EH (cell line): Measurements from ENCODE around the gene ITSN1.
A peak's percentile ranks its signal among the peaks of the same experiment; 100 is the strongest.
"Not testable (repeated sequence)": the region's sequence is repeated elsewhere in the genome, so short reads cannot be mapped to it uniquely, and the experiment has no call there.

Source experiments
- DNase-seq: peaks from one replicate; pipeline ENCODE4 v3.0.0-alpha.2; 2015; ENCODE audit warnings: low read depth

ITSN1 gene

DNA sequence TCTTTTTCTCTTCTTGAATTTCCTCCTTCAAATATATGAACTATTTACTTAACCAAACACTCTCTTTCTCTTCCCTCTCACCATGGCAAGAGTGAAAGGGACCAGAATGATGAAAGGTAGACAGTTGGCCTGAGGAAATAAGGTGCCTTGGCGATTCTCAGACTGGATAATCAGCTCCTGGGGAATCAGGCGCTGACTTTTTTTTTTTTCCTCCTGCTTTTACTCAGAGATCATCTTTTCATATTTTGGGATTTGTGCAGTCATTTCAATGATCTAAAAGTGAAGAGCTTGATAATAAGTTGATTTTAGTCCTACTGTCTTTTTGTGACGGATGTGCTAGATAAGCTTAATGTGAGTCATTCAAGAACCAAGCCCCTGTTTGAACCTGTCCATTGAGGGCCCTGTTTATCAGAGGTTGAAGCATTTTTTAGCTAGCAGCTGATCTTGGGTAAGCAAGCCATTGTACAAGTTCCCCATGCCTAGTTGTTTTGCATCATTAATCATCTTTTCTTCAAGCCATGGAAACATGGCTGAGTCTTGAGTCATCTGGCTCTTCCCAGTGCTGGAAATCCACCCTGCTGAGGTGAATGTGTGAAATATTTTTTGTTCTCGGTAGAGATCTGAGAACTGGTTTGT, 40.8 kb downstream of the ITSN1 start:
- DNase-seq = peak; percentile 94

DNA sequence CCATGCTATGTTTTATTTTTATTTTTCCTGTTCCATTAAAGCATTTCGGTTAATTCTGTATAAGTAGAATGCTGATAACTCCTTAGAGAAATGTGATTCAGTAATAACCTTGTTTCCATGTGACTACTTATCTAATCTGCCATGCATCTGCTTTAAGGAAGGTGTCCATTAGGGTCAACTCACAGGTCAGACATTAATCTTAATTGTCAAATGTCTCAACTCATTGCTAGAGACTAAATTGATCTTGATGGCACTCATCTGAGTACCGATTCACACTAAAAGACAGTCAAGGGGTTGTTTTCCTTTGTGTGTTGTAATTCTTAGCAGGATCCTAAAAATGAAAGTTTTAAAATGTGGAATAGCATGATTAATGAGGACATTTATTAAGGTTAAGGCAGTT, 41.8 kb downstream of the ITSN1 start:
- DNase-seq = no peak

DNA sequence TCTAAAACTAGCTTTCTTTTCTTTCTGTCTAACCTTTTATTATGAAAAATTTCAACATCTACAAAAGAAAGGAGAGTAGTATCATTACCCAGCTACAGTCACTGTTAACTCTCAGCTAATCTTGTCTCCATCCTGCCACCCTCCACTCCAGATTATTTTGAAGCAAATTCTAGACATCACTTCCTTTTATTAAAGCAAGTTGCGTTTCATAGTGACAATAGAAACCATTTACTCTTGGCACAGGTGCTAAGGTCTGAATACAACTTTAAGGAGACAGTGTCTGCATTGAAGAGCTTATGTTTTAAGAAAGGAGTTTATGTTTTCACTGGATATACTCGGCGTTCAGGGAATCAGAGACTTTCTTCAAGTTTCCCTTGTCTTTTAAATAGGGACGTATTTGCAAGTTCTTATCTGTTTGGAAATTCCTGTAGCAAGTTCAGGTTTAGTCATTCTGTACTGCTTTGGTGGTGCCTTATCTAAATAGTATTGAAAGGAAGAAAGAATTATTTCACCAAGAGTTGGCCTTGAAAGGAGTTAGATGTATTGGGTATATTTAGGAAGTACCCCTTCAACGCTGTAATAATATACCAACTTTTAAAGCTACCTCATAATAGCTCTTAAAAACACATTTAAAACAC, 42.7 kb downstream of the ITSN1 start:
- no peak for DNase-seq

DNA sequence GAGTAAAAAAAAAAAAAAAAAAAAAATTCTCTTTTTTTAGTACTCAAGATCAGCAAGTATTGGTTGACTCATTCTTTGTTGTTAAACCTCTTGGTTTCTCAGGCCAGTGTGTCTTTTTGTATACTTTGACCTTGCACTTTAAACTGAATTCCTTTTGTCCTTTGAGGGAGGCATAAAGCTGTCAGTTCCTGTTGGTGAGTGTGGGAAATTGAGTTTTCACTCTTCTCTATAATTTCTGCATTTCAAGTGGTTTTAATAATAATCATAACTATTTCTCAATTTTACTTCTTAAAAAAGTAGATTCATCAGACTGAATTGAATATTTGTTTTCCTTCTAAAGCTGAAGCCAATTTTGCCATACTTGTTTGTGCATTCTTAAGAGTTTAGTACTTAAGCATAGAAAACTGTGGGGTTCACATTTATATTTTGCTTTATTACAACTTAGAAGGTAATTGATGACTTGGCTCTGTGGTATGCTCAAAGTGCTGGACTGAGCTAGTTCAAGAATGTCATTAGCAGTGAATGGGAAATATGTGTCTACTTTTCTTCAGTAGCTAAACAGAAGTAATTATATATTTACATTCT, 43.4 kb downstream of the ITSN1 start:
- peak; percentile 89 for DNase-seq

DNA sequence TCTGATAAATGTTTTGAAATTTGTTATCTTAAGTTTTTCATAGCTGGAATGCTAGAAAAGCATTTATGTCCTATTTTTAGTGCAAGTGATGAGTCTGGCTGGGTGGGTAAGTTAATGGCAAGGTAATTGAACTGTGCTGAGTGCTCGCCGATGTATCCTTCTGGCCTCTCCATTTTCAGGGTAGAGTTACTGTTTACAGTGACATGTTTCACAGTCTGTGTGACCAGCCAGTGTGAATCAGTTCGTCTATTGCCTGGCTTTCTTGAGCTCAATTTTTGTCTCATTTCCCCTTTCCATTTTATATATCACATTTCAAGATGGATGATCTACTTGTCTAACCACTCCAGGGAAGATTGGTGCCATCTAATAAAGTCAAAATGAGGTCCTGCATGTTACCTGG, 44.1 kb downstream of the ITSN1 start:
- DNase-seq = no peak

DNA sequence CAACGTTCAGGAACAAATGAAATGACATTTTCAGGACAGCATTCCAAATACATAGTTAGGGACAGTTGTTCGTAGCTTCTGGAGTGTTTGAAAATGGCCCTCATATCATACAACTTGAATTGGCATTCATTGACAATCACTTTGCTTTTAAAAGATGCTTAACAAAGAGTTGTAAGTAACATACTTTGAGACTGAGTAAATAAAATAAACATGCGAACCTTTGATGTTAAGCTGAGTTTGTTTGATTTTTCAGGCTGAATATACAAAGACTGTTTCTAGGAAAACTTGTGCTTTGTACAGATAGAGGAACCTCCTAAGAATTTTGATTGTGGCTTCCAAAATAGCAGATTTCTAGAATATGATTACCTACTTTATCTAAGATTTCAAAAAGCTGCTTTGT, 45.3 kb downstream of the ITSN1 start:
- DNase-seq = no peak

DNA sequence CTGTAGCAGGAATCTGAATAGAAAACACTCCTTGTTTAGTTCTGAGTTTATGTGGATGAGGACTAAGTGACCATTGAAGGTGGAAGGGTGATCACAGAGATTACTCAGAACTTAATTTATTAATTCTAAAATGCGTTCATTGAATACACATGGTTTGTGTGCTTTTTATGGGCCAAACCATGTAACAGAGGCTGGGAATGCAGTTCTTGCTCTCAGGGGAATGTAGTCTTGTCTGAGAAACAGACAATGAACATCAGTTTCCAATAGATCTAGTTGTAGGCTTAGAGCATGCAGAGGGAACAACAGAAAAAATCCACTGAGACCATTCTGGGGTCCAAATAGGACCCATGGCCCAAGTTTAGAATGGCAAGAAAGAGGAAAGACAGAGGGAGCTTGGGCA, 46.1 kb downstream of the ITSN1 start:
- peak; percentile 55 for DNase-seq

DNA sequence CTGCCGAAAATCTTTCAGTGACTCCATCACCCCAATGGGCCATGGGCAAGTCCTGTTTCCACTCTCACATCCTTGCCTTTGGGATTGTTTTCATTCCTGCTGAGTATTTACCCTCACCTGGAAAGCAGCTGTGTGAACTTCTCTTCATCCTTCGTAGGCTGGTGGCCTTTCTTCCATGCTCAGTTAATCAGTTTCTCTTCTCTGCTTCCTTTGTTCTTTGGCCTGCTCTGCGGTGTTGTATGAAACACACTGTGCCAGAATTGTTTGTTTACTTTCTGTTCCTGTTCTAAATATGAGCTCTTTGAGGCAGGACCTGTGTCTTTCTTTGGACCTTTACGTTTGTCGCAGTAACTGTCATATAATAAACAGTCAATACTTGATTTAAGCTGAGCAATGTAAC, 48.6 kb downstream of the ITSN1 start:
- DNase-seq = no peak

DNA sequence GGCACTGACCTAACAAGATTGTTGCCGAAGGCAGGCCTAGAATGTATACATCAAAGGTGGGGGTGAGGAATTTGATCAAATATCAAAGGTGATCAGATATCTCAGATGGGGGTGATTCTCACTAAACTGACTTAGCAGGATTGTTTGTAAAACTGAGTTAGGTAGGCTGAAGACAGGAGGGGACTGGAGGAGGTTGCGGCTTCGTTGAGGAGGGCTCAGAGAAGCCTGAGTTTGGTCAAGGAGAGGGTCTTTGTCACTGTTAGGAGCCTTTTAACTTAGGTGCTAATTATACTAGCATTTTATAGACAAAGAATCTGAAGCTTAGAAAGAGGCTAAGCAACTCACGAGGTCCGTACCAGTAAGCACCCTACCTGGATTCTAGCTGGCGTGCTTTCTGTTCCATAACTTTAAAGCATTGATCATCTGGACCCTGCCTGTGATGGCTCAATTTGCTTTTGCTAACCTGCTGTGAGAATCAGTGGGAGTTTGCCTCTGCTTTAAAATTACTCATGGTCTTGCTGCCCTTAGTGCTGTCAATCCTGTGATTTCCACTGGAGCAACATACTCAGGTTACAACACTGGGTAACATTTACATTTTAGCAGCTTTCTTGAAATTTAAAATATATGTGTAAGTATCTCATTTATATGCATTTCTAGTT, 49.8 kb downstream of the ITSN1 start:
- no peak for DNase-seq

DNA sequence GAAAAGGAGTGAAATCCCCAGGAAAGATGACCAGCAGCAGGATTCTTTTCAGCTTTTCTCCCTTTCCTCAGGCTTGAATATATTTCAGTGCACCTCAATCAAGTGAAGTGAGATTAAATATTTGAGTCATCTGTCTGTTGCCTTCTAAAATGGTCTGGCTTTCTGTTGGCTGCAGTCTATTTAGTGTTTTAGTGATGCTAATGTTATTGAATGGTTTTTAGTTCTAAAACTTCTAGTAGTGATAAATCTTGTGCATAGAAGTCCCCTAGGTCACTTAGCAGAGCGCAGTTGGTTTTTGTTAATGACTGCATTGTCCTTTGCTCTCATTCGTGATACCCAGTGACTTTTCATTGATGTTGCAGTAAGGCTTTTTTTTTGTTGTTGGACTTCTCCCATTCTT, 53.5 kb downstream of the ITSN1 start:
- no peak for DNase-seq

DNA sequence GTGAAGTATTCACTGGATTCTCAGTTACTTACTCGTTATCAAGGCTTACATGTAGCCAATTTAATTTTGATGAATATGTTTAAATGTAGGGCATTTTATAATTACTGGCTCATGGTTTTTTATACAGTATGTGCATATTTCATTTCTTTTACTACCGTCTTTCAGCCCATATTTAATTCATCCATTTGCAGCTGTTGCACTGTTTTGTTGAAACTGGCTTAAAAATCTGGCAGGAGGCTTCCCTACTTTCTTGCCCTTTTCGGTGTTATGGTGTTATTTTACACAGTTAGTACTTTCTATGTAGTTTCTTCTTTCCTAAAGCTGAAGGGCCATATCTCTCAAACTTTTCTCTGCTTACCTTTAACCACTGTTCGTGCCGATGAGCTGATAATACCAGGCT, 54.2 kb downstream of the ITSN1 start:
- DNase-seq = no peak

DNA sequence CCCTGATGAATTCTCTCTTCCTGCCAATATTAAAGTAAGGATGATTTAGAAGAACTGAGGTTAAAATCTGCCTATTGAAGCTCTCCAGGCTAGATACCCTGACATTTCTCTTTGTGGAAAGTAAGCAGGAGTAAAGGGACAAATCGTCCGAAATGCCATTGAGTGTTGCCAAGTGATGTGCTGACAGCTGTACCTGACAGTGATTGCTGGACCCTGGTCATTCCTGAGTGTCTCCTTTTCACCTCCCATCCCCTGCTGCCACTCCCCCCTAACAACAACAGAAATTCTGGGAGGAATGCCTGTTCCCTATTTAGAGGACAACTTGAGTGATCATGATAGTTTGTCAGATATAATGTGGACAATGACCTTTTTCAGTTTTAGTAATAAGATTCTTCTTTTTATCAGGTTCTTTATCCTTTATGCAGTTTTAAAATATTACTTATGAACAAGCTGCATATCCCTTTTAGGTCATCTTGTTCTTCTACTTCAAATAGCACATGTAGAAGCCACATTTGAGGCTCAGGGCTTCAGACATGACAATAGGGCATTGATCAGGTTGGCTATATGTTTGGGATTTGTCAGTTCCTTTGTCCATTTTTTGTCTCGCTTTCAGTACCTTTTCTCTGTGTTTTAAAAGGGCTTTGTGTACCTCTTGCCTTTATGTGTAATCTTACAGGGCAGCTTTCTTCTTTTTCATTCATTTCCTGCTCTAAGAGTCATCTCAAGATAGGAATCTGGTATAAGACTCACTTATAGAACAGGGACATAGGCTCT, 56.0 kb downstream of the ITSN1 start:
- DNase-seq = no peak

DNA sequence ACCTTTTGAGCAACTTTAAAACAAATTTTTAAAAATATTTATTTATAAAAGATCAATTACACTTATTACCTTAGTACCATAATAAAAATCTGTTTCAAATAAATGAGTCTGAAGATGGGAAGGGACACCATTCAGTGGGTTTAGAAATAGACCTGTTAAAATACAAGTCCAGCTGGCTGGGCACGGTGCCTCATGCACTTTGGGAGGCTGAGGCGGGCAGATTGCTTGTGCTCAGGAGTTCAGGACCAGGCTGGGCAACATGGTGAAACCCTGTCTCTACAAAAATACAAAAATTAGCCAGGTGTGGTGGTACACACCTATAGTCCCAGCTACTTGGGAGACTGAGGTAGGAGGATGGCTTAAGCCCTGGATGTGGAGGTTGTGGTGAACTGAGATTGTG, 57.0 kb downstream of the ITSN1 start:
- DNase-seq = no peak

DNA sequence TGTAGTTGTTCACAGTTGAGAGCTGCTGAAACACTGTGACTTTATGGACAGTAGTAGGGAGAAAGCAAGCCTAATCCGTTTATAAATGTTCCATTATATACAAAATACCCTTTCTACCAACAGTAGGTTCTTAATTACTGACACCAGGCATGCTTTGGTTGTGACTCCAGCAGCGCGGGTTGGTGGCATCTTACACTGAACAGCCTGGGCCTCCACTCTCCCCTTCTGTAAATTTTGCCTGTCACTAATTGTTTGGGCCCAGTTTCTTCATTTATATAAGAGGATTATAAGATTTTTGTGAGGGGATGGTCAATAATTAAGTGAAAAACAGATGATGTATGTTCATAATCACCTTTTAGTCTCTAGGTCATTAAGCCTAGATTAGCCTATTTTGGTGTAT, 58.2 kb downstream of the ITSN1 start:
- DNase-seq = no peak

DNA sequence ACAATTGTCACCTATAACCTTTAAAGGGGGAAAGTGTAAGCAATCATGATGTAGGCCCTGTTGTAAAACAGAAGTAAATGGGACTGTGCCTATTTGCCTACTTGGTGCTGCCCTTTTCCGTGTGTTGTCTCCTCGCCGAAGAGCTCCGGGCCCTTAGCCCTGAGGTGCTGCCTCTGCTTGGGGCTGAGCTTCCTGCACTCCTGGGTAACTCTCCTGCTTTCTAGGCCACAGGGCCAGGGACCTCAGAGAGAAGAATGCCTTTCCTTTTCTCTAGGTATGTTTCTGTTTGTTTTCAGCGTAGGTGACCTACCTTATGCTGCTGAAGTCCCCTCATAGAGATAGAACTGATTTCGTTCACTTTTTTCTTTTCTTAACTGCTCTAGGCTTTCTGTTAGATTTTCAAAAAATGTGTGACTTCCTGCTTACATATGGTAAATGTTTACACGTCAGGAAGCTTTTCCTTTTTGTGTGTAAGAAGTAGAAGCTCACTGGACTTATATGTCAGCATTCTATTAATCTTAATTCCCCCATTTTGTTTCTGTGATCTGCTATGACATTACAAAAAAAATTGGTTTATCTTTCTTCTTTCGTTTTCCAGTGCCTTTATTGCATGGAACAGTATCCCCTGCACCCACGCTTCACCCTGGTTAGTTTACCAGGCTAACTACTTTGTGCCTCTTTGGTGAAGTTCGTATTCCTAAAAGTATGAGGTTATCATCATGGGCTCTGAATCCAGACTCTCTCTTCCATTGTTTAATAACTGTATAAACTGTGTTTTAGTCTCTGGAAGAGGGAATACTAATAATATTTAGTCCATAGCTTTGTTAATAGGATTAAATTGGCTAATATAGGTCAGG, 61.7 kb downstream of the ITSN1 start:
- no peak for DNase-seq

DNA sequence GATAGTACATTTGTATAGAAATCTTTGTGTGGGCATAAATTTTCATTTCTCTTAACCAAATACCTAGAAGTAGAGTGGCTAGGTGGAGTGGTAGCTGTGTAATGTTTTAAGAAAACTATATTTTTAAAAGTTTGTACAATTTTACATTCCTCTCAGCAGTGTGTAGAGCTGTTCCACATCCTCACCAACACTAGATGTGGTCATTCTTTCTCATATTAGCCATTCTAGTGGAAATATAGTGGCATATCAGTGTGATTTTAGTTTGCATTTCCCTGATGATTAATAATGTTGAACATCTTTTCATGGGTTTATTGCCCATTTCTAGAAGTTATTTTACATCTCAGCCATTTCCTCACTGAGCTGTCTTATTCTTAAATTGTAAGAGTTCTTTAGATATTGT, 65.5 kb downstream of the ITSN1 start:
- DNase-seq = no peak

DNA sequence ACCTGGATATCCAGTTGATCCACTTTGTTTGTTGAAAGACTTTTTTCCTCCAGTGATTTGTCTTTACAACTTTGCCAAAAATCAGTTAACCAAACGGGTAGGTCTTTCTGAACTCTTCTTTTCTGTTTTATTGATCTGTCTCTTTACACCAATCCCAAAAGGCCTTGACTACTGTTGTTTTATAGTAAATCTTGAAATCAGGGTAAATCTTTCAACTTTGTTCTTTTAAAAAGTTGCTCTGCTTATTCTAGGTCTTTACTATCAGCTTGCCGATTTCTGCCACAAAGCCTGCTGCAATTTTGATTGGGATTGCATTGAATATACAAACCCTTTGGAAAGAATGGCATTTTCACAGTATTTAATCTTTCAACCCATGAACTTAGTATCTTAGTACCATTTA, 66.6 kb downstream of the ITSN1 start:
- DNase-seq = no peak

DNA sequence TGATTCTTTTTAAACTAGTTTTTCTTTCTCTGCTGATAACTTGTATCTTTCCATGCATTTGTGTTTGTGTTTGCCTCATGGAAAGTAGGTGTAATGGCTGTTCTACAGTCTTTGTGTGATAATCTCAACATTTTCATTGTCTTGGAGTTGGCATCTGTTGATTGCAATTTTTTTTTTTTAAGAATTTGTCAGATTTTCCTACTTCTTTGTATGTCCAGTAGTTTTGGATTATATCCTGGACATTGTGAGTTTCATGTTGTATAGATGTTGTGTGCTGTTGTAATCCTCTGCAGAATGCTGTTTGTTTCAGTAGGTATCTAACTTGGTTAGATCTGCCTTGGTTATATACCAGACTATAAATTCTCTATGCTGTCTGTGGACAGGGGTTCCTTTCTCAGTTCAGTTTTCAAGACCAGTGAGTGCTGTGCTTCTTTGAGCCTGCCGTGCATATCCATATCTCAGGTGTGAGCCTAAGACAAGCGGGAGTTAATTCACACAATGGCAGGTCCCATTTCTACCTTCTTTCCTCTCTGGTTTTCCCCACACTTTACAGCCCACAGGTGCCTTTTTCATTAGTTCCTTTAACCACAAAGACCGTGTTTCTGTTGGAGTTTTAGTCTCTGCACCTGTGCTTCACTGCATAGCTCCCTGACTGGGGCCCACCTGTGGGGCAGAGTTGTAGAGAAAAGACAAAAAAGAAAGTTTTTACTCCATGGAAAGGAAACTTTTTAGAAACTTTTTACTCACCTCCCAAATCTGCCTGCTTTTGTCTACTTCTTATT, 69.9 kb downstream of the ITSN1 start:
- no peak for DNase-seq

DNA sequence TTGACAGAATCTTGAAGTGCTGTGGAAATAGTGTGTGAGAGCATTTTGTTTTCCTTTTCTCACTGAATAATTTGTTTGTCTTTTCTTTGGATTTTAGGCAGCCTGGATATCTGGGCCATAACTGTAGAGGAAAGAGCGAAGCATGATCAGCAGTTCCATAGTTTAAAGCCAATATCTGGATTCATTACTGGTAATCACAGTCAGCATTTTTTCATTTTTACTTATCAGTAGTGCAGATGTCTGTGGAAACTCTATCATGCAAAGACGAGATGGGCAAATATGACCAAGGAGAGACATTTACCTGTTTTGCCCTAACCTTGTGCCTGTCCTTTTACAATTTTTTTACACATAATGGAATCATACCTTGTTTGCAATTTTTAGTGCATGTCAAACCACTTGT, 78.8 kb downstream of the ITSN1 start:
- no peak for DNase-seq

DNA sequence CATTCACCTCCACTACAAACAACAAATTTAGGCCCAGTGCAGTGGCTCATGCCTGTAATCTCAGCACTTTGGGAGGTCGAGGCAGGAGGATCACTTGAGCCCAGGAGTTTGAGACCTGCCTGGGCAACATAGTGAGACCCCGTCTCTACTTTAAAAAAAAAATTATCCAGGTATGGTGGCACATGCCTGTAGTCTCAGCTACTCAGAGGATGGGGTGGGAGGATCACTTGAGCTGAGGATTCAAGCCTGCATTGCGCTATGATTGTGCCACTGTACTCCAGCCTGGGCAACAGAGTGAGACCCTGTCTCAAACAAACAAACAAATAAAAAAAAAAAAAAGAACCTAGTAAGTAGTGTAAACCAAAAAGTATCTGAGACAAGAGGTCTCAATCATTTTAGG, 86.8 kb downstream of the ITSN1 start:
- not testable (repeated sequence) for DNase-seq

DNA sequence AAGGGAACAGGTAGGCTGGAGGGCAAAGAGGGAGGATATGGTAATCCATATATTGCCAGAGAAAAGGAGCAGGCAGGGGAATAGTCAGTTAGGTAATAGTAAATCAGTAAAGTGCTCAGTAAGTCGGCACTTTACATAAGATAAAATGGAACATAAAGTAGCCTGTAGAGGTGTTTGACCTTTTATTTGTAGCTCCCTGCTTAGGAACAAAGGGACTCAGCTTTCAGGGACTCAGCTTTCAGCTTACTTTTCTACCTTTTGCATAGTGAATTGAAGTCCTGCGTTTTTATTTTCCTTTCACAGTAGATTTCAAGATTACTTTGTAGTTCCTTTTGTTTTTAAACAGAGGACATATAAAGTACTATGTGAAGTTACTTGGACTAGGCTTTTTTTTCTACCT, 87.3 kb downstream of the ITSN1 start:
- no peak for DNase-seq
